Measurements from ENCODE around the gene MSX1. TPM values are rescaled to one million over a fixed set of nuclear protein-coding genes. Genes with fewer than 3 reads are reported as not detected.

Gene MSX1
- total and polyA plus RNA-seq, 12 donors, result 1.8 to 30.3 (median 7.2) TPM

GRCh38 chr4:4856071-4857000, 3.1 kb upstream of the MSX1 start:
- TF ChIP-seq CTCF (IDR thresholded peaks at IDR 0.05) (no peak), POLR2A (IDR thresholded peaks at IDR 0.05) (no peak)
- H3K27me3 ChIP-seq, result peaks cover 46% of the 10 kb centered on the region
- H3K4me3 ChIP-seq, result peak overlapping the region in 2 of 4 donors; percentile 31 to 40
- H3K4me1 ChIP-seq (replicated peaks in 1 of 2), result peaks cover 13 to 27% of the 10 kb centered on the region in 2 donors
- no peaks in the 10 kb centered on the region for H3K36me3 ChIP-seq (replicated peaks in 1 of 2)
- H3K27ac ChIP-seq, result no peak overlapping the region
- intact Hi-C loops (cut with DNase I), result loop anchor here in 1 of 2 donors (10.0 kb wide), 1 partner anchor 372 kb away; no protein-coding TSS in a partner anchor
- H3K9me3 ChIP-seq (replicated peaks in 1 of 3), result no peaks in the 10 kb centered on the region
- DNase-seq, result peak in 3 of 7 donors; percentile 27 to 32 (median 31)
- WGBS, 4 donors, result 2 to 5% (median 2%) methylated on average over 31 to 61 of the region's 61 CpGs

GRCh38 chr4:4857001-4857808, 2.3 kb upstream of the MSX1 start:
- TF ChIP-seq CTCF (IDR thresholded peaks at IDR 0.05) (no peak), POLR2A (IDR thresholded peaks at IDR 0.05) (no peak)
- 33 to 48% (median 45%) methylated on average over 26 to 34 of the region's 36 CpGs for WGBS, 4 donors
- H3K9me3 ChIP-seq (replicated peaks in 1 of 3), result no peaks in the 10 kb centered on the region
- intact Hi-C loops (cut with DNase I), result loop anchor here in 1 of 2 donors (10.0 kb wide), 1 partner anchor 372 kb away; no protein-coding TSS in a partner anchor
- peak overlapping the region in 1 of 4 donors; percentile 31 for H3K4me3 ChIP-seq
- no peak overlapping the region for H3K27ac ChIP-seq
- H3K36me3 ChIP-seq (replicated peaks in 1 of 2), result no peaks in the 10 kb centered on the region
- no peak for DNase-seq
- H3K4me1 ChIP-seq (replicated peaks in 1 of 2), result peaks cover 14 to 29% of the 10 kb centered on the region in 2 donors
- peaks cover 47% of the 10 kb centered on the region for H3K27me3 ChIP-seq

GRCh38 chr4:4857809-4858508, 1.5 kb upstream of the MSX1 start:
- Histone ChIP-seq H3K27me3 (peaks cover 52% of the 10 kb centered on the region), H3K9me3 (replicated peaks in 1 of 3) (no peaks in the 10 kb centered on the region), H3K36me3 (replicated peaks in 1 of 2) (peaks cover 0 to 6% of the 10 kb centered on the region in 2 donors), H3K4me1 (replicated peaks in 1 of 2) (peaks cover 14 to 29% of the 10 kb centered on the region in 2 donors), H3K4me3 (no peak overlapping the region), H3K27ac (no peak overlapping the region)
- intact Hi-C loops (cut with DNase I), result loop anchor here in 1 of 2 donors (10.0 kb wide), 1 partner anchor 373 kb away; no protein-coding TSS in a partner anchor
- WGBS, 4 donors, result 46 to 71% (median 47%) methylated on average over 42 of the region's 42 CpGs
- TF ChIP-seq POLR2A (IDR thresholded peaks at IDR 0.05), result no peak
- TF ChIP-seq CTCF (IDR thresholded peaks at IDR 0.05), result no peak
- no peak for DNase-seq
